Metanephros (tissue), 2 donors: ENCODE measurements around the gene ZNF717. TPM values are rescaled to one million over a fixed set of nuclear protein-coding genes. Genes with fewer than 3 reads are reported as not detected.

Experiments
- small RNA-seq: library from RNA; depleted of rRNA; stranded (forward); fragments of <200 nt; gene quantifications from one replicate; pipeline ENCODE3, GENCODE V24; 2014; ENCODE audit warnings: low replicate concordance
- total RNA-seq: library from RNA; depleted of rRNA; stranded (reverse); fragments of >200 nt; gene quantifications from one replicate; pipeline ENCODE4 v1.2.3, GENCODE V29; 2014

The ZNF717 gene
- 22.6 TPM for total RNA-seq

DNA sequence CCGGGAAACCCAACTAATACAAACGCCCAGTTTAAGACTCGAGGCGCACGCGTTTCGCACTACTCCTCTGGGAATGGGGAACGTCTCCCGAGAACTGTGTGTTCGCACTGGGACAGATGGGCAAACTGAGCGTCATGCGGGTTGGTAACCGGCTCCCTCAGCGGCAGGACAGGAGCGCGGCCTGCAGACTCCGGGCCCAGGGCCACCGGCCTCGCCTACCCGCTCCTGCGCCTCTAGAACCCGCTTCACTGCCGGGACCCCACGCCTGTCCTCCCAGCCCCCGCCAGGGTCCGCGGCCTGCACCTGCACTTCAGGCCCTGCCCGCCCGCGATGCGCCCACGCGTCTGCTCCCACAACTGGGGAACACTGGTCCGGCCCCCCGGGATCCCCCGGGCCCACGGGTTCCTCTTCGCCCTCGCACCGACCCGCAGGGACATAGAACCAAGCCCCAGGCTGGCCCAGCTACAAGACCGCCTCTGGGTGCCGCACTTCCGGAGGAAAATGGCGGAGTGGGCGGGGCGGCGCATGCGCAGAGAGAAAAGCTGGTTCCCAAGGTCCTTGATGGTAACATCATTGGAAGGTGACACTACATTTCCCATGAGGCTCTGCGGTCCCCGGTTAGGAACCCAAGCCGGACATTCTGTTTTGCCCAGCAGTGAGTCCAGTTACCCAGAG lies at the start of gene ZNF717:
ZNF717 (minus strand) TSS at position 469 of the 675 bp plus-strand sequence. CDS start 2,187 bp downstream, outside the sequence.

Small RNAs within 50 kb of the gene (small RNA-seq; reads per million reads assigned to genes)
- not detected for gene MIR4273

Other genes starting within 250 kb of the ZNF717 start
- gene FRG2C, start 121.2 kb downstream of the ZNF717 start, total RNA-seq, result not detected